ENCODE results near the gene ERGIC1.

GRCh38 chr5:172846677-172847076, 12.6 kb downstream of the ERGIC1 start:
- TF ChIP-seq CTCF (IDR thresholded peaks at IDR 0.05; ENCODE audit: low read depth, low read length, poor library complexity, severe bottlenecking) (no peak), EZH2phosphoT487 (IDR thresholded peaks at IDR 0.05; ENCODE audit: borderline replicate concordance, low read length) (no peak)
